ENCODE data around the gene SPINK2.

- TF ChIP-seq POLR2AphosphoS5 (IDR thresholded peaks at IDR 0.05), result no peak
- TF ChIP-seq, protein P1, sequence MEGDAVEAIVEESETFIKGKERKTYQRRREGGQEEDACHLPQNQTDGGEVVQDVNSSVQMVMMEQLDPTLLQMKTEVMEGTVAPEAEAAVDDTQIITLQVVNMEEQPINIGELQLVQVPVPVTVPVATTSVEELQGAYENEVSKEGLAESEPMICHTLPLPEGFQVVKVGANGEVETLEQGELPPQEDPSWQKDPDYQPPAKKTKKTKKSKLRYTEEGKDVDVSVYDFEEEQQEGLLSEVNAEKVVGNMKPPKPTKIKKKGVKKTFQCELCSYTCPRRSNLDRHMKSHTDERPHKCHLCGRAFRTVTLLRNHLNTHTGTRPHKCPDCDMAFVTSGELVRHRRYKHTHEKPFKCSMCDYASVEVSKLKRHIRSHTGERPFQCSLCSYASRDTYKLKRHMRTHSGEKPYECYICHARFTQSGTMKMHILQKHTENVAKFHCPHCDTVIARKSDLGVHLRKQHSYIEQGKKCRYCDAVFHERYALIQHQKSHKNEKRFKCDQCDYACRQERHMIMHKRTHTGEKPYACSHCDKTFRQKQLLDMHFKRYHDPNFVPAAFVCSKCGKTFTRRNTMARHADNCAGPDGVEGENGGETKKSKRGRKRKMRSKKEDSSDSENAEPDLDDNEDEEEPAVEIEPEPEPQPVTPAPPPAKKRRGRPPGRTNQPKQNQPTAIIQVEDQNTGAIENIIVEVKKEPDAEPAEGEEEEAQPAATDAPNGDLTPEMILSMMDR (IDR thresholded peaks at IDR 0.05), result no peak
- no peak for TF ChIP-seq POLR2A (IDR thresholded peaks at IDR 0.05)
Observed at GRCh38 chr4:56860781-56861180, 39.3 kb upstream of the SPINK2 start.
